GM23338 (cell line): ENCODE measurements around the gene ANKRD13C.

Source experiments
- EZH2 ChIP-seq: fragments of 200-600 bp; sonication (generic); IDR thresholded peaks from one replicate; pipeline ENCODE4 v1.8.0; 2017; ENCODE audit warnings: antibody characterized with exemption, mild to moderate bottlenecking, low read depth; ENCODE audit not compliant: unreplicated experiment
- POLR2AphosphoS5 ChIP-seq: IDR thresholded peaks from 2 replicates; pipeline ENCODE4 v1.6.1; 2016; ENCODE audit warnings: antibody characterized with exemption, low read depth
- TF ChIP-seq, protein P1 (sequence below), 2 experiments: fragments of 200-600 bp in 1 of 2; sonication (generic) in 1 of 2; conservative IDR thresholded peaks; 2 replicates each; pipeline versions ENCODE4 v1.5.1 to v1.6.1; 2016 to 2017; ENCODE audit warnings: antibody characterized with exemption in 2 of 2, low read depth in 2 of 2, mild to moderate bottlenecking in 2 of 2, moderate library complexity in 1 of 2
- TF ChIP-seq, protein P2 (sequence below): IDR thresholded peaks from one replicate; pipeline ENCODE4 v1.6.1; 2018; ENCODE audit warnings: antibody characterized with exemption; ENCODE audit not compliant: unreplicated experiment

DNA sequence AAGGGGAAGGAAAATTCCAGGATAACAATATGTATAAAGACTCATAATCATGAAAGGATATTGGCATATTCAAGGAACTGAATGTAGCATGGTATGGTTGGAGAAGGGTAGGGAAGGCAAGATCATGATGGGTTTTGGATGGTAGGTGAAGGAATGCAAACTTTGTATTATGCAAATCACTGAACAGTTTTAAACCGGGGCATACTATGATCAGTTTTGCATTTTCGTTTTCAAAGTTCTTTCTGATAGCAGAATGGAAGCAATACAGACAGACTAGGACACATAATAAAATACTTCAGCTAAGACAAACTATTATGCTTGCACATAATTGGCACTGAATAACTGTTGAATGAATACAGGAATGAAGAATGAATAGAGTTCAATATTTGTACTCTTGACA lies 42.1 kb upstream of the ANKRD13C start:
- TF ChIP-seq, protein P1, sequence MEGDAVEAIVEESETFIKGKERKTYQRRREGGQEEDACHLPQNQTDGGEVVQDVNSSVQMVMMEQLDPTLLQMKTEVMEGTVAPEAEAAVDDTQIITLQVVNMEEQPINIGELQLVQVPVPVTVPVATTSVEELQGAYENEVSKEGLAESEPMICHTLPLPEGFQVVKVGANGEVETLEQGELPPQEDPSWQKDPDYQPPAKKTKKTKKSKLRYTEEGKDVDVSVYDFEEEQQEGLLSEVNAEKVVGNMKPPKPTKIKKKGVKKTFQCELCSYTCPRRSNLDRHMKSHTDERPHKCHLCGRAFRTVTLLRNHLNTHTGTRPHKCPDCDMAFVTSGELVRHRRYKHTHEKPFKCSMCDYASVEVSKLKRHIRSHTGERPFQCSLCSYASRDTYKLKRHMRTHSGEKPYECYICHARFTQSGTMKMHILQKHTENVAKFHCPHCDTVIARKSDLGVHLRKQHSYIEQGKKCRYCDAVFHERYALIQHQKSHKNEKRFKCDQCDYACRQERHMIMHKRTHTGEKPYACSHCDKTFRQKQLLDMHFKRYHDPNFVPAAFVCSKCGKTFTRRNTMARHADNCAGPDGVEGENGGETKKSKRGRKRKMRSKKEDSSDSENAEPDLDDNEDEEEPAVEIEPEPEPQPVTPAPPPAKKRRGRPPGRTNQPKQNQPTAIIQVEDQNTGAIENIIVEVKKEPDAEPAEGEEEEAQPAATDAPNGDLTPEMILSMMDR (conservative IDR thresholded peaks at IDR 0.05; ENCODE audit: low read depth in 2 of 2), result no peak
- TF ChIP-seq EZH2, result no peak
- TF ChIP-seq, protein P2, sequence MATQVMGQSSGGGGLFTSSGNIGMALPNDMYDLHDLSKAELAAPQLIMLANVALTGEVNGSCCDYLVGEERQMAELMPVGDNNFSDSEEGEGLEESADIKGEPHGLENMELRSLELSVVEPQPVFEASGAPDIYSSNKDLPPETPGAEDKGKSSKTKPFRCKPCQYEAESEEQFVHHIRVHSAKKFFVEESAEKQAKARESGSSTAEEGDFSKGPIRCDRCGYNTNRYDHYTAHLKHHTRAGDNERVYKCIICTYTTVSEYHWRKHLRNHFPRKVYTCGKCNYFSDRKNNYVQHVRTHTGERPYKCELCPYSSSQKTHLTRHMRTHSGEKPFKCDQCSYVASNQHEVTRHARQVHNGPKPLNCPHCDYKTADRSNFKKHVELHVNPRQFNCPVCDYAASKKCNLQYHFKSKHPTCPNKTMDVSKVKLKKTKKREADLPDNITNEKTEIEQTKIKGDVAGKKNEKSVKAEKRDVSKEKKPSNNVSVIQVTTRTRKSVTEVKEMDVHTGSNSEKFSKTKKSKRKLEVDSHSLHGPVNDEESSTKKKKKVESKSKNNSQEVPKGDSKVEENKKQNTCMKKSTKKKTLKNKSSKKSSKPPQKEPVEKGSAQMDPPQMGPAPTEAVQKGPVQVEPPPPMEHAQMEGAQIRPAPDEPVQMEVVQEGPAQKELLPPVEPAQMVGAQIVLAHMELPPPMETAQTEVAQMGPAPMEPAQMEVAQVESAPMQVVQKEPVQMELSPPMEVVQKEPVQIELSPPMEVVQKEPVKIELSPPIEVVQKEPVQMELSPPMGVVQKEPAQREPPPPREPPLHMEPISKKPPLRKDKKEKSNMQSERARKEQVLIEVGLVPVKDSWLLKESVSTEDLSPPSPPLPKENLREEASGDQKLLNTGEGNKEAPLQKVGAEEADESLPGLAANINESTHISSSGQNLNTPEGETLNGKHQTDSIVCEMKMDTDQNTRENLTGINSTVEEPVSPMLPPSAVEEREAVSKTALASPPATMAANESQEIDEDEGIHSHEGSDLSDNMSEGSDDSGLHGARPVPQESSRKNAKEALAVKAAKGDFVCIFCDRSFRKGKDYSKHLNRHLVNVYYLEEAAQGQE, result no peak
- TF ChIP-seq POLR2AphosphoS5, result no peak
